ENCODE measurements around the gene PSMD8.
"Not testable (repeated sequence)": the region's sequence is repeated elsewhere in the genome, so short reads cannot be mapped to it uniquely, and the experiment has no call there.

Gene PSMD8

DNA sequence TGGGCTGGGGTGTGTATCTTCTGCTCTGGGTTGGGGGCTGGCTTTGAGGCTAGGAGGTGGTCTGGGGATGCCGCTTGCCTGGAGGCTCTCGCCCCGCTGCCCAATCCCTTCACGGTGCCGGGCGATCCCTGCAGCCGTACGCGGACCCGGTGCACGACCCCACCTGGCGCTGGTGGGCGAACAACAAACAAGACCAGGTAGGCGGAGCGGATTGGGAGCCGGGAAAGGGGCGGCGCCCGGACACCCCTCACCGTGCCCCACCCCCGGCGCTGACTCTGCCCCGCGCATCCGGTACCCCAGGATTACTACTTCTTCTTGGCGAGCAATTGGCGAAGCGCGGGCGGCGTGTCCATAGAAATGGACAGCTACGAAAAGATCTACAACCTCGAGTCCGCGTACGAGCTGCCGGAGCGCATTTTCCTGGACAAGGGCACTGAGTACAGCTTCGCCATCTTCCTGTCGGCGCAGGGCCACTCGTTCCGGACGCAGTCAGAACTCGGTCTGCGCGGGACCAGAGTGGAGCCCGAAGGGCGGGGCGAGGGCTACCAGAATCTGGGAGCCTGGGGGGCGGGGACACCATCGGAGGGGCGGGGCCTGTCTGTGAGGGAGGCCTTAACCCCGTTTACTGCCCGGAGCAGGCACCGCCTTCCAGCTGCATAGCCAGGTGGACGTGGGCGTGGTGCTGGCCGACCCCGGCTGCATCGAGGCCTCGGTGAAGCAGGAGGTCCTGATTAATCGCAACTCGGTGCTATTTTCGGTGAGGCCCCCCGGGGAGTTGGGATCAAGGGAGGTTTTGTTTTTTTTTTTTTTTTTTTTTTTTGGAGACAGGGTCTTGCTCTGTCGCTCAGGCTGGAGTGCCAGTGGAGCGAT is 12.1 kb upstream of the PSMD8 start:
- DNase-seq (ENCODE audit: low read depth), result peak; percentile 62

DNA sequence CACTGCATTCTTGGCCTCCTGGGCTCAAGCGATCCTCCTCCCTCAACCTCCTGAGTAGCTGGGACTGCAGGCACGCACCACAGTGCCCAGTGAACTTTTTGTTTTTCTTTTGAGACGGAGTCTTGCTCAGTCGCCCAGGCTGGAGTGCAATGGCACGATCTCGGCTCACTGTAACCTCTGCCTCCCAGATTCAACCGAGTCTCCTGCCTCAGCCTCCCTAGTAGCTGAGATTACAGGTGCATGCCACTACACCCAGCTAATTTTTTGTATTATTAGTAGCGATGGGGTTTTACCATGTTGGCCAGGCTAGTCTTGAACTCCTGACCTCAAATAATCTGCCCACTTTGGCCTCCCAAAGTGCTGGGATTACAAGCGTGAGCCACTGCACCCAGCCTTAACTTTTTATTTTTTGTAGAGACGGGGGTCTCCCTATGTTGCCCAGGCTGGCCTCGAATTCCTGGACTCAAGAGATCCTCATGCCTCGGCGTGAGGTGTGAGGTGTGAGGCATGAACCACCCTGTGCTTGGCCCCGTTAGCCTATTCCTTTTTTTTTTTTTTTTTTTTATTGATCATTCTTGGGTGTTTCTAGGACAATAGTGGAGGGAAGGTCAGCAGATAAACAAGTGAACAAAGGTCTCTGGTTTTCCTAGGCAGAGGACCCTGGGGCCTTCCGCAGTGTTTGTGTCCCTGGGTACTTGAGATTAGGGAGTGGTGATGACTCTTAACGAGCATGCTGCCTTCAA is 11.3 kb upstream of the PSMD8 start:
- DNase-seq (ENCODE audit: low read depth), result not testable (repeated sequence)

DNA sequence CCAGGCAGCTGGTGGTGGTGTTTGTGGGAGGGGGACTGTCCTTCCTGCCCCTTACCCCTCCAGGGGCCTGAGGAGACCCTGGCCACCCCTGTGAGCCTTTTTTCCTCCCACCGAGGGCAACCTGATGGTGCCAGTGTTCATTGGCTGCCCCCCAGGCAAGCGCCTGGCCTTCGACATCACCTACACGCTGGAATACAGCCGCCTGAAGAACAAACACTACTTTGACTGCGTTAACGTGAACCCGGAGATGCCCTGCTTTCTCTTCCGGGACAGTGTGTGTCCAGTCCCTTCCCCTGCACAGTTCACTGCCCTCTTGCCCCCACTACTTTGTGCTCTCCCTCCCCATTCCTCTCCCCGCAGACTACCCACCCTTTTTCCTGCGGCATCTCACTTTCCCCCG is 7.3 kb upstream of the PSMD8 start:
- no peak for DNase-seq (ENCODE audit: low read depth)

DNA sequence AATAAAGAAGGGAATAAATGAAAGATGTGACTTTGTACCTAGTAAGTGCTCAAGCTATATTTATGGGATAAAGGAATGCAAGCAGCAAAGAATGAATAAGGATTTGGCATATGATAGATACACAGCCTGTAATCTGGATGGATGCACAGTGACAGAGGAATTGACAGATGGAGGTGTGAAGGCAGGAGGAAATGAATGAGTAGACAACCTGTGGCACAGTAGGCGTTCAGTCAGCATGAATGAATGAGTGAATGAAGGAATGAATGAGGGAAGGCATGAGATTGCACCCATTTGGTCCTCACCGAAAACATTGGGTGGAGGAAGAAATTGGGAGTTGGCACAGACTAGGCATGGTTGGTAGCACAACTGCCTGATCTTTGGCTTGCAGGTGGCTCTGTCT is 4.8 kb upstream of the PSMD8 start:
- no peak for DNase-seq (ENCODE audit: low read depth)

DNA sequence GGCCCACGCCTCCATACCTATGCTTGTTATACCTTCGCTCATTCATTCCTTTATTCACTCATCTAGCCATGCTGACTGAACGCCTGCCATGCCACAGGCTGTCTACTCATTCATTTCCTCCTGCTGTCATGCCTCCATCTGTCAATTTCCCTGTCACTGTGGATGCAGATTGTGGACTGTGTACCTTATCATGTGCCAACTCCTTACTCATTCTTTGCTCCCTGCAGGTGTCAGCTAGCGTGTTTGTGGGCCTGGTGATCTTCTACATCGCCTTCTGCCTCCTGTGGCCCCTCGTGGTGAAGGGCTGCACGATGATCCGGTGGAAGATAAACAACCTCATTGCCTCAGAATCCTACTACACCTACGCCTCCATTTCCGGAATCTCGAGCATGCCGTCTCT is 4.1 kb upstream of the PSMD8 start:
- no peak for DNase-seq (ENCODE audit: low read depth)

DNA sequence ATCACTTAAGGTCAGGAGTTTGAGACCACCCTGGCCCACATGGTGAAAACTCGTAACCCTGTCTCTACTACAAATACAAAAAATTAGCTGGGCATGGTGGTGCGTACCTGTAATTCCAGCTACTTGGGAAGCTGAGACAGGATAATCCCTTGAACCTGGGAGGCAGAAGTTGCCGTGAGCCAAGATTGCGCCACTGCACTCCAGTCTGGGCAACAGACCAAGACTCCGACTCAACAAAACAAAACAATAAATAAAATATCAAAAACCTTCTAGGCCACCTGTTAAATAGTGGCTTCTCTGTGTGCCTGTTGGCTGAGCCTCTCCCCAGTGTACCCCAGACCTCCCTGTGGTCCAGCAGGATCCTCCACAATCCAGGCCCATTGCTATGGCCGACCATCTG is 3.3 kb upstream of the PSMD8 start:
- DNase-seq (ENCODE audit: low read depth), result no peak

DNA sequence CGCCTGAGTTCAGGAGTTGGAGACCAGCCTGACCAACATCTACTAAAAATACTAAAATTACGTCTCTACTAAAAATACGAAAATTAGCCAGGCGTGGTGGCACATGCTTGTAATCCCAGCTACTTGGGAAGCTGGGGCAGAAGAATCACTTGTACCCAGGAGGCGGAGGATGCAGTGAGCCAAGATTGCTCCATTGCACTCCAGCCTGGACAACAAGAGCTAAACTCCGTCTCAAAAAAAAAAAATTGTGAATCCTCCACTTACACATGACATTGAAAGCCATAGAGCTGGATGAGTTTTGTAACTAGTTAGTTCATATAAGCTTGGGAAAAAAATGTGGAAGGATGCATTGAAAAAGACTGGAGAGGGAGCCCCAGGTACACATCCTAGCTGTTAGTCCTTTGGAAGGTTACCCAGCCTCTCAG is 452 bp upstream of the PSMD8 start:
- DNase-seq (ENCODE audit: low read depth), result no peak

DNA sequence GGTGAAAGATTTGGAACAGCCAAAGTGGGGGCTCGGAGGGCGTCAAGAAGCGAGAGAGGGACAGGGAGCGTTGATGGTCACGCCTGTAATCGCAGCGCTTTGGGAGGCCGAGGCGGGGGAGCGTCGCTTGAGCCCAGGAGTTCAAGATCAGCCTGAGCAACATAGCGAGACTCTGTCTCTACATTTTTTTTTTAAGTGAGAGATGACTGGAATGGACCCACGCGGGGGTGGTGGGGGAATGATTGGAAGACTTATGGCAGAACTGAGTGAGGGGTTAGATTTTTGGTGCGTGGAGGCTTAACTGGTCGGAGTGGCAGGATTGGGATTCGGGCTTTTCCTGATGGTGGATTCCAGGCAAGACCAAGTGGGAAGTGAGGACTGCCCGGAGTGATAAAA is 725 bp downstream of the PSMD8 start:
- DNase-seq (ENCODE audit: low read depth), result no peak

DNA sequence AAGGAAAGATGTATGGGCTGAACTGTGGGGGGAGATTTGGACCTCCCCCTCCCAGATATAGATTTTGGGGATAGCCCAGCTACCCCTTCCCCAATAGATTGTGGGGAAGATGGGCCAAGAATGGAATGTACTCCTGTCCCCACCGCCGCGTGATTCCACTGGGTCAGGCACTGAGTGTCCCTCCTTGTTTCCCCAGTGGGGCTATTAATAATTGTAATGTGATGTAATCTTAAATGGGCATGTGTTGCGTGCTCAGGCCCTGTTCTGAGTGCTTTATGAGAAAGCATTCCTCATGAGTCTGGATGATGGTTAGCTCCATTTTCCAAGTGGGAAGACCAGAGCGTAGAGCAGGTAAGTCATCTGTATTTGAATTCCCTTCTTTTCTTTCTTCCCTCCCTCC is 1.4 kb downstream of the PSMD8 start:
- no peak for DNase-seq (ENCODE audit: low read depth)

DNA sequence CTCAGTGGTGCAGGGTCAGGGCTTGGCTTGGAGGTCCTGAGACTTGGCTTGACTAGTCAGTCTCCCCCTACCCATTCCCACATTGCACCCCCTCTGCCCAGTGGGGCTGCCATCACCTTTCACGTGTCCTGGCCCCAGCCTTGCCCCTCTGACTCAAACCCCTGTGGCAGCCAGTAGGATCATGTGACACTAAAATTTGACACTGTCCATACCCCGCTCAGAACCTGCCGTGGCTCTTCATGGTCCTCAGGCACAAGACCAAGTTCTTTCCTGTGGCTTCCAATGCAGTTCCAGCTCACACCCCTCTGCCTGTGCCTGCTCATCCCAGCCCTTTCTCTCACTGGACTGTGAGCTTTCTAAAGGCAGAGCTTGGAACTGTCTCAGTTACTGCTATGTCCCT is 2.2 kb downstream of the PSMD8 start:
- DNase-seq (ENCODE audit: low read depth), result no peak

DNA sequence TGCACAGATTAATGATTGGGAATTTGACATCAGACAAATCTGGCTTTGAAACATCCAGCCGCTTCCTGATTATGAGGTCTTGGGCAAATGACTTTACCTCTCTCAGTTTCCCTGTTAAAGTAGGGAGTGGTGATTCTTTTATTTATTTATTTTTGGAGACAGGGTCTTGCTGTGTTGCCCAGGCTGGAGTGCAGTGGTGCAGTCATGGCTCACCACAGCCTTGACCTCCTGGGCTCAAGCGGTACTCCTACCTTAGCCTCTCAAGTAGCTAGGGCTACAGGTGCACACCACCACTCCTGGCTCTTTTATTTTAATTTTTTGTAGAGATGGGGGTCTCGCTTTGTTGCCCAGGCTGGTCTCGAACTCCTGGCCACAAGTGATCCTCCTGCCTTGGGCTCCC is 2.7 kb downstream of the PSMD8 start:
- no peak for DNase-seq (ENCODE audit: low read depth)

DNA sequence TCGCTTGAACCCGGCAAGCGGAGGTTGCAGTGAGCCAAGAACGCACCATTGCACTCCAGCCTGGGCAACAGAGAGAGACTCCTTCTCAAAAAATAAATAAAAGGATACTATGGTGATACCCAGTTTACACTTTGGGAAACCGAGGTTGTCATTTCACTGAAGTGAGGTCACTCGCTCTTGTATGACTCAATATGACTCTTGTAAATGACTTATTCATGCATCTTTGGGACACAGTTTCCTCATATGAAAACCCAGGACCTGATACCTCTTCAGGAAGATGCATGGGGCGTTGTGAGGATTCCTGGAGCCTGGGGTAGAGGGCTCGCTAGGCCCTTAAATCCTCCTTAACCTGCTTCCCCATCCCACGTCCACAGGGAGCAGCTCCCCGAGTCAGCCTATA is 4.5 kb downstream of the PSMD8 start:
- DNase-seq (ENCODE audit: low read depth), result no peak

DNA sequence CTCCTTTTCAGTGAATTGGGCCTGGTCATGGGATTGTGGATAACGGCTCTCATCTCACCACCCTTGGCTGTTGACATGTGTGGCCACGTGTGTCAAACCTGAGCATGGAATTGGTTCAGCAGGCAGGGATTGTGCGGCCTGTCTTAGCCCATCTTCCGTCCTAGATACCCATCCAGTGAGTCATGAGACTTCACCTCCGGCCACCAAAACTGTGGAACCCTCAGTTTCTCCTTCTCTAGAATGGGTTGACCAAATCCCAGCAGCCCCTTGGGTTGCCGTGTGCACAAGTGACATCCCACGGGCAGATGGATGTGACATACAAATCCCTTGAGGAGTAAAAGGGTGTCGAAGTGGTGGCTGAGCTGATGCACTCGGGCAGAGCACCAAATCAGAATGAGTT is 6.8 kb downstream of the PSMD8 start:
- no peak for DNase-seq (ENCODE audit: low read depth)

DNA sequence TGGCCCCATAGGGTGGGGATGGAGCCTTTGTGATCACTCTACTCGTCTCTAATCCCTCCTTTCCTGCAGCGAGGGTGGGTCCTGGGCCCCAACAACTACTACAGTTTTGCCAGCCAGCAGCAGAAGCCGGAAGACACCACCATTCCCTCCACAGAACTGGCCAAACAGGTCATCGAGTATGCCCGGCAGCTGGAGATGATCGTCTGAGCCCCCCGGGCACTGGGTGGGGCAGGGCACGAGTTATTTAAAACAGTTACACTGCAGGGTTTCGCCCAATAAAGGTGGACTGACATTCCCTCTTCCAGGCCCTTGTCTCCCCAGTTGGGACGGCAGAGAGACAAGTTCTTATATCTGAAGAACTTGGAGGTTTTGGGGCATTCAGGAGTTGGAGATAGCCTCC is 8.8 kb downstream of the PSMD8 start:
- DNase-seq (ENCODE audit: low read depth), result no peak

DNA sequence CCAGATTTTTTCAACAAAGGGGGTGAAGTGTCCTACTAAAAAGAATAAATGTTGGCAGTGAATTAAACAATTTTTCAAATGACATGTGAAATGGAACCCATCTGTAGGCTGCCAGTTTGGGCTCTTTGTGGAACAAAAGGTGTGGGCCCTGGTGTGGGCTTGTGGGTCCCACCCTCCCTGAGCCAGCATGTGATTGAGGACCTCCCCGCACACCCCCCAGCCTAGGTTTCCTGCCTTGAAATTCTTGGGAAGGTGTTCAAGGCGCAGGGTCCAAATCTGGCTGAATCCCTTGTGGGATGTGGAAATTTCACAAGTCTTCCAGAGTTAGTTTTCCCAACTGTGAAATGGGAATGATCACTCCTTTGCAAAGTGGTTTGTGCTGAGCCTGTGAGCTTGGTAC is 9.4 kb downstream of the PSMD8 start:
- no peak for DNase-seq (ENCODE audit: low read depth)

DNA sequence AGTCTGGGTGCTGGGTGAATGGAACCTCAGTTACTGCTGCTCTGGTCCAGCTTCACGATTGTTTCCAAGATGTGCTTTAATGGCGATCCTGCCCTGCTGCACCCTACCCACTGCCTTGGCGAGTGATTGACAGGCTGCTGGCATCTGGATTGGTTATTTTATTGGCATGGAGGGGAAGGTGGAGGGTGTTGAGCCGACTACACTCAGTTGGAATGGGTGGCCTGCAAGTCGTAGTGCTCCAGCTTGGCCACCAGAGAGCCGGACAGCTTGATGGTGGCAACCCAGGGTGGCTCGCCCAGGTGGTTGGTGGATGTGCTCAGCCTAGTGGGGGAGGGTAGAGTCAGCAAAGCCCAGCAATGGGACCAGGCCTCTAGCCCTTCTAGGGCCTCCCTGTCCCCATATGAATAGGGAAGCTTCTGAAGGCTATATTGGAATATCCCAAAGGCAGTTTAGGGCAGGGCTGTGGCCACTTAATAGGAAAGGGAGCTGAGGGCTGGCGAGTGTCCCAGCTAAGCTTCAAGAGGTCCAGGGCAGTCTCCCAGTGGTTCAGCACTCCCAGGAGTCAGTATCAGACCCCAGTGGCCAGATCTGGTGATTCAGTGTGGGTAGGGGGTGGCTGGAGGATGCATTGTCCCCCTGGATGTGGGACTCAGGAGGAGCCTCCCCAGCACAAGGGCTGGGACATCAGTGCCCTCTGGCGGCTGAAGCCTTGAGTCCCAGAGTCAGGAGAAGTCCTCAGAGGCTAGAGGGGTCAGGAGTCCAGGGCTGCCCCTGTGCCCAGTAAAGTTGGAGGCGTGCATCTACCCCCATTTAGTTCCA is 10.0 kb downstream of the PSMD8 start:
- no peak for DNase-seq (ENCODE audit: low read depth)

DNA sequence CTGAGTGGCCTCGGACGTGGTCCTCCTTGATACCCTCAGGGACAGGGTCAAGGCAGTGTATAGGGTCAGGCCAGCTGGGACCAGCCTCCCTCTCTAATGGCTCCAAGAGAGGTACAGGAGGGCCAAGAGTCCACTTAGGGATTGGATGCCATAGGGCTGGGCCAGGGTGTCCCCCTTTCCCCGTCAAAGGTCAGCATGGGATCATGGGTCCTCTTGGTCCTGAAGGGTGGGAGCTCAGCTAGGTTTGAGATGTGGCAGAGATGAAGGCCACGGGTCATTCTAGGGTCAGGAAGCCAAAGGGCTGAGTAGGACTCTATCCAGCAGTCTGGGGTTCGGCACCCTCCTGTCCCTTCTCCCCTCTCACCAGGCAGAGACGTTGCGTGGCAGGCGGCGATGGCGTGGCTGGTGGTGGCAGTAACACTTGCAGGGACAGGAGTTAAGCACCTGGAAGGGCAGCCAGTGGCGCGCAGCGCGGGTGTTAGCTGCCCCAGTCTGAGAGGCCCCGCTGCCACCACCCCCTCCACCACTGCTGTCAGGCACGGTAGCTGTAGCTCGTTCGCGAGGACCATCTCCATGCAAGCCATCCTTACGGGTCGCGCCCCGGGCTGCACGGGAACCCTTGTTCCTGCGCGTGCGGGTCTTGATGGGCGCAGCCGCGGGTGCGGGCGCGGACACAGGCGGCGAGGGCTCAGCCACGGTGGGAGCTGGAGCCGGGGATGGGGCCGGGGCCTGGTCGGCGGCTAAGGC is 10.9 kb downstream of the PSMD8 start:
- no peak for DNase-seq (ENCODE audit: low read depth)

DNA sequence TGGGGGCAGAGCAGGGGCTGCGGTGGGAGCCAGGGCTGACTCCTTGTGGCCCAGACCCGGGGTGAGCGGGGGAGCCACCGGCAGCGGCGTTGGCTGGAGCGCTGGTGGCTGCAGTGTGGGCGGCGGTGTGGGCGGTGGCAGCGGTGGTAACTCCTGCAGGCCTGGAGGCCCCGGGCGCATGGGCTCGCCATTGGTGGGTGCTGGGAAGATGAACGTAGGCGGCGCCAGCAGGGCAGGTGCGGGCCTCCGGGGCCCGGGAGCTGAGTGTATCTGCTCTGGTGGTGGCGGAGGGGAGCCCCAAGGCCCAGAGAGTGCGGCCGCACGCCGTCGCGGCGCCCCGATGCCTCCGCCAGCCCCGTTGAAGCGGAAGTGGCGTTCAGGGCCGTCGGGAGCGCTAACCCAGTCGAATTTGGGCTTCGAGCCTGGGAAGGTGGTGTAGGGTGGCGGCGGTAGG is 11.5 kb downstream of the PSMD8 start:
- DNase-seq (ENCODE audit: low read depth), result no peak

DNA sequence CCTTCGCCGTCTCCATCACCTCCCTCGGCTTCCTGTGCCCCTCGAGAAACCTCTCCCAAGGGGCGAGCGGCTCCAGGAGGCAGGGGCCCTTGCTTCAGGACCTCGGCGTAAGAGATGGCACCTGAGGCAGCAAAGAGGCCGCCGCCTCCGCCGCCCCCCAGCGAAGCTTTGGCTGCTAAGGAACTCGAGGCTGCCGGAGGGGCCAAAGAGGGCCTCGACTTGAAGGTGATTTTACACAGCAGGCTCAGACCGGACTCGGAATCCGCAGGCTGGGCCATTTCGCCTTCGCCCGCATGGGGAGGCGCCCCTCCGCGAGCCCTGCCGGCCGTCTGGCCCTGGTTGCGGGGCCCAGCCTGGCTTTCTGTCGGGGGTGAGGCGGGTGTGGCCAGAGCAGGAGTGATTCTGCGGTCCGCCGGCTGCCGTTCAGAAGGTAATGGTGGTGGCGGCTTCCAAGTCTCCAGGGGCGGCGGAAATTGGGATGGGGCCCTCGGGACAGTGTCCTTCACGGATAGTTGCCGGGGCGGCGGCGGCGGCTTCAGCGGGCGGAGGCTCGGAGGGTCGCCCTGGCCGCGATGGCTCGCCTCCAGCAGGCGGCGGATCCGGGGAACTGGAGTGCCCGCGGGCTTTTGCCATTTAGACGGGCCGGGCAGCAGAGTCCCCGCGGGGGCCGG is 12.1 kb downstream of the PSMD8 start:
- no peak for DNase-seq (ENCODE audit: low read depth)

DNA sequence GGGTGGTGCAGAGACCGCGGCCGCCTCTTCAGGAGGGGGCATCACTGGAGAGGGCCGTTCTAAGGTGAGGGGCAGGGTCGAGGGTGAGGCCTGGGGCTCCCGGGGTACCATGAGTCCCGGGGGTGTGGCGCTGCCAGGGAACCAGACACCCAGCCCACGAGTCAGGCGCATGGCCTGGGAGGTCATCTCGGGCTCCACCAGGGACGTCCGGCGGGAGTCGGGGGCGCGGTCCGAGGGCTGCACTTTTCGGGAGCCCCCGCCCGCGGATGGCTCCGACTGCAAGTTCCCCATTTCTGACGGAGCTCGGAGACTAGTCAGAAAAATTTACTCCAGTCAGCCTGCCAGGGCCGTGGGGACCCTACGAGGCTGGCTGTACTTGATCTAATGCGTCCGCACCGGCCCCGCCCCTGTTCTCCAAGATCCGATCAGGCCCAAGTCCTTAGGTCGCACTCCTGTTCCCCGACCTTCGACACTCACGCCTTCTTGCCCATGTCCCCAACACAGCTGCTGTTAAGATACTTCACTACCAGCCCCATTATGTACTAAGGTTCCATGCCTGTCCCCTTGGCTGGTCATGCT is 12.7 kb downstream of the PSMD8 start:
- DNase-seq (ENCODE audit: low read depth), result no peak

Data from activated T-helper 9 cell treated with anti-CD3 and anti-CD28 coated beads, Interleukin-2, amount 50 U/mL, for 16 hours (primary cell).